ENCODE results near the gene SUPT6H.

GRCh38 chr17:28750178-28751047 lies 88.4 kb downstream of the SUPT6H start:
- TF ChIP-seq SUZ12 (IDR thresholded peaks at IDR 0.05; ENCODE audit: extremely low read depth, insufficient read depth, insufficient read length) (no peak), YY1 (IDR thresholded peaks at IDR 0.05; ENCODE audit: insufficient read depth, insufficient read length) (no peak), ZNF274 (IDR thresholded peaks at IDR 0.05; ENCODE audit: low read depth, low read length) (no peak)

Measured in NT2/D1 (cell line).